Suprapubic skin (tissue), 4 donors: ENCODE measurements around the gene ITPKB. TPM values are rescaled to one million over a fixed set of nuclear protein-coding genes. Genes with fewer than 3 reads are reported as not detected.
"Not testable (repeated sequence)": the region's sequence is repeated elsewhere in the genome, so short reads cannot be mapped to it uniquely, and the experiment has no call there.

Experiments
- DNase-seq, 2 donors: peaks; one replicate each; pipeline ENCODE4 v3.0.0-alpha.2; 2019; ENCODE audit warnings: low spot score in 2 of 2
- H3K27ac ChIP-seq: fragments of 200-600 bp; sonication (generic); one replicate; pipeline ENCODE4 v1.5.1; 2019
- H3K27me3 ChIP-seq: fragments of 200-600 bp; sonication (generic); one replicate; pipeline ENCODE4 v1.5.1; 2019
- H3K36me3 ChIP-seq: fragments of 200-600 bp; sonication (generic); one replicate; pipeline ENCODE4 v1.5.1; 2019
- H3K4me1 ChIP-seq: fragments of 200-600 bp; sonication (generic); one replicate; pipeline ENCODE4 v1.5.1; 2019
- H3K4me3 ChIP-seq: fragments of 200-600 bp; sonication (generic); one replicate; pipeline ENCODE4 v1.5.1; 2019; ENCODE audit warnings: mild to moderate bottlenecking
- H3K9me3 ChIP-seq: fragments of 200-600 bp; sonication (generic); one replicate; pipeline ENCODE4 v1.5.1; 2019
- CTCF ChIP-seq, 2 donors: fragments of 200-600 bp in 1 of 2; fragments of 450-650 bp in 1 of 2; sonication (generic) in 1 of 2; IDR thresholded peaks; one replicate each; pipeline ENCODE4 v1.5.1; 2016 to 2019; ENCODE audit warnings: antibody characterized with exemption in 2 of 2, mild to moderate bottlenecking in 1 of 2, moderate library complexity in 1 of 2
- EP300 ChIP-seq: sonication (generic); formaldehyde crosslinking; IDR thresholded peaks from one replicate; pipeline ENCODE4 v1.6.1; 2017; ENCODE audit warnings: antibody characterized with exemption
- POLR2A ChIP-seq, 2 donors: fragments of 450-650 bp; IDR thresholded peaks; one replicate each; pipeline ENCODE4 v1.6.1; 2017; ENCODE audit warnings: antibody characterized with exemption in 2 of 2, mild to moderate bottlenecking in 2 of 2, moderate library complexity in 2 of 2
- POLR2AphosphoS5 ChIP-seq, 3 donors: sonication (generic); formaldehyde crosslinking; IDR thresholded peaks; one replicate each; pipeline ENCODE4 v1.6.1; 2017; ENCODE audit warnings: antibody characterized with exemption in 3 of 3
- WGBS: methylation state at CpG from one replicate; pipeline ENCODE4 v1.1.5; 2018; 5-methylcytosine and 5-hydroxymethylcytosine counted together
- total RNA-seq, 4 donors: library from RNA; depleted of rRNA; stranded (reverse); fragments of >200 nt; gene quantifications; one replicate each; pipeline ENCODE4 v1.1.0, GENCODE V29; 2016

The ITPKB gene
- total RNA-seq, 4 donors from 2014 or later, result 31.0 to 39.0 (median 35.3) TPM

GRCh38 chr1:226778657-226779058 lies 39.6 kb upstream of the ITPKB start:
- WGBS, result 18% methylated on average over 5 of the region's 5 CpGs
- no peak for DNase-seq
- peaks cover 20% of the 10 kb centered on the region for H3K4me1 ChIP-seq
- H3K9me3 ChIP-seq, result no peaks in the 10 kb centered on the region
- H3K27me3 ChIP-seq, result no peaks in the 10 kb centered on the region
- H3K36me3 ChIP-seq, result no peaks in the 10 kb centered on the region
- peak overlapping the region; percentile 60 for H3K27ac ChIP-seq
- TF ChIP-seq POLR2AphosphoS5 (IDR thresholded peaks at IDR 0.05) (peak in 2 of 3 donors; percentile 27 to 54), EP300 (no peak), POLR2A (IDR thresholded peaks at IDR 0.05) (no peak), CTCF (IDR thresholded peaks at IDR 0.05) (no peak)
- no peak overlapping the region for H3K4me3 ChIP-seq

GRCh38 chr1:226776975-226777374 lies 37.9 kb upstream of the ITPKB start:
- Histone ChIP-seq H3K27ac (no peak overlapping the region), H3K27me3 (no peaks in the 10 kb centered on the region), H3K4me1 (peaks cover 20% of the 10 kb centered on the region), H3K4me3 (no peak overlapping the region), H3K9me3 (no peaks in the 10 kb centered on the region), H3K36me3 (no peaks in the 10 kb centered on the region)
- no peak for DNase-seq
- TF ChIP-seq POLR2A (IDR thresholded peaks at IDR 0.05) (no peak), EP300 (no peak), CTCF (IDR thresholded peaks at IDR 0.05) (no peak), POLR2AphosphoS5 (IDR thresholded peaks at IDR 0.05) (no peak)
- 94% methylated on average over 1 of the region's 1 CpG for WGBS

GRCh38 chr1:226776066-226776465 lies 37.0 kb upstream of the ITPKB start:
- 90% methylated on average over 6 of the region's 6 CpGs for WGBS
- Histone ChIP-seq H3K27ac (no peak overlapping the region), H3K27me3 (no peaks in the 10 kb centered on the region), H3K36me3 (no peaks in the 10 kb centered on the region), H3K4me3 (no peak overlapping the region), H3K4me1 (peaks cover 20% of the 10 kb centered on the region), H3K9me3 (no peaks in the 10 kb centered on the region)
- DNase-seq, result no peak
- no peak for TF ChIP-seq POLR2AphosphoS5 (IDR thresholded peaks at IDR 0.05)
- no peak for TF ChIP-seq EP300
- TF ChIP-seq POLR2A (IDR thresholded peaks at IDR 0.05), result no peak
- no peak for TF ChIP-seq CTCF (IDR thresholded peaks at IDR 0.05)

GRCh38 chr1:226772446-226773139 lies 33.5 kb upstream of the ITPKB start:
- H3K27me3 ChIP-seq, result no peaks in the 10 kb centered on the region
- WGBS, result 84% methylated on average over 6 of the region's 7 CpGs
- H3K4me3 ChIP-seq, result no peak overlapping the region
- no peaks in the 10 kb centered on the region for H3K9me3 ChIP-seq
- no peaks in the 10 kb centered on the region for H3K4me1 ChIP-seq
- no peak for DNase-seq
- no peak for TF ChIP-seq POLR2A (IDR thresholded peaks at IDR 0.05)
- no peak for TF ChIP-seq POLR2AphosphoS5 (IDR thresholded peaks at IDR 0.05)
- TF ChIP-seq EP300, result no peak
- no peak for TF ChIP-seq CTCF (IDR thresholded peaks at IDR 0.05)
- no peak overlapping the region for H3K27ac ChIP-seq
- no peaks in the 10 kb centered on the region for H3K36me3 ChIP-seq

GRCh38 chr1:226767170-226767569 lies 28.1 kb upstream of the ITPKB start:
- not testable (repeated sequence) for H3K27ac ChIP-seq, H3K36me3 ChIP-seq, H3K27me3 ChIP-seq, H3K9me3 ChIP-seq, H3K4me1 ChIP-seq, DNase-seq, H3K4me3 ChIP-seq
- WGBS, result 93% methylated on average over 3 of the region's 3 CpGs

GRCh38 chr1:226766565-226766964 lies 27.5 kb upstream of the ITPKB start:
- Histone ChIP-seq H3K36me3 (no peaks in the 10 kb centered on the region), H3K27me3 (no peaks in the 10 kb centered on the region), H3K9me3 (no peaks in the 10 kb centered on the region), H3K4me3 (no peak overlapping the region), H3K27ac (no peak overlapping the region), H3K4me1 (no peaks in the 10 kb centered on the region)
- TF ChIP-seq EP300, result no peak
- TF ChIP-seq POLR2AphosphoS5 (IDR thresholded peaks at IDR 0.05), result no peak
- TF ChIP-seq POLR2A (IDR thresholded peaks at IDR 0.05), result no peak
- TF ChIP-seq CTCF (IDR thresholded peaks at IDR 0.05), result no peak
- WGBS, result 90% methylated on average over 3 of the region's 3 CpGs
- no peak for DNase-seq
